ENCODE data around the gene COG3. TPM values are rescaled to one million over a fixed set of nuclear protein-coding genes. Genes with fewer than 3 reads are reported as not detected.

COG3 gene
- total and polyA plus RNA-seq, 2 of the 13 experiments (the other 11 are each of a cell fraction or from before 2014, with no cell fraction given) = 37.8 to 47.5 TPM

GRCh38 chr13:45479661-45480060, 14.9 kb downstream of the COG3 start (continued):
- TF ChIP-seq TFE3 (CRISPR knock-in tag; IDR thresholded peaks at IDR 0.05) (no peak), ZNF790 (CRISPR knock-in tag; IDR thresholded peaks at IDR 0.05; ENCODE audit: borderline replicate concordance) (no peak), ZNF562 (CRISPR knock-in tag; IDR thresholded peaks at IDR 0.05; ENCODE audit: borderline replicate concordance) (no peak), NPAS2 (CRISPR knock-in tag; IDR thresholded peaks at IDR 0.05; ENCODE audit: borderline replicate concordance) (no peak)

GRCh38 chr13:45481688-45482087, 16.9 kb downstream of the COG3 start:
- intact Hi-C loops (cut with micrococcal nuclease; ENCODE audit: unreplicated experiment) (no loop called here), in situ Hi-C loops (cut with HindIII; ENCODE audit: extremely low pct_ligation_motif_present, low pct_unique_long_range_greater_than_20kb) (no loop called here)
- BruUV-seq (replicated peaks) = no TSS peak
- H3K4me2 ChIP-seq (ENCODE audit: low read depth, low read length) = no peak overlapping the region
- 28% methylated on average over 1 of the region's 1 CpG for WGBS (ENCODE audit: low lambda C conversion rate)
- H2AFZ ChIP-seq (ENCODE audit: low read length) = no peak overlapping the region
- no peaks in the 10 kb centered on the region for H3K27me3 ChIP-seq (ENCODE audit: control insufficient read depth in 1 of 2, insufficient read depth in 2 of 2, low read length in 2 of 2)
- ATAC-seq (no peak), FAIRE-seq (no peak), DNase-seq (ENCODE audit: low spot score) (no peak)
- no peak overlapping the region for H3K4me3 ChIP-seq (replicated peaks in 1 of 3; ENCODE audit: insufficient read depth in 1 of 3, low read depth in 2 of 3, low read length in 3 of 3)
- H3K36me3 ChIP-seq (replicated peaks in 1 of 2; ENCODE audit: control insufficient read depth in 1 of 2, insufficient read depth in 2 of 2, low read length in 2 of 2) = peaks cover 6 to 52% of the 10 kb centered on the region in 2 experiments
- H3K79me2 ChIP-seq (ENCODE audit: insufficient read depth, low read length) = peaks cover 4% of the 10 kb centered on the region
- H3K4me1 ChIP-seq (ENCODE audit: insufficient read depth, low read length) = no peaks in the 10 kb centered on the region
- H3K27ac ChIP-seq (ENCODE audit: extremely low read length, insufficient read depth, low read length) = no peak overlapping the region
- CTCF ChIA-PET (ENCODE audit: low intra/inter-chr PET ratio, low total read pairs) = no interaction called here
- no peaks in the 10 kb centered on the region for H3K9me3 ChIP-seq (ENCODE audit: low read length)
- H4K20me1 ChIP-seq (ENCODE audit: insufficient read depth, low read length) = 0 out of 2 replicates have a peak, but pooled peaks cover 3% of the 10 kb centered on the region
- H3K9ac ChIP-seq (ENCODE audit: insufficient read depth, low read depth, low read length) = no peak overlapping the region
- TF ChIP-seq ZNF292 (CRISPR knock-in tag; IDR thresholded peaks at IDR 0.05; ENCODE audit: borderline replicate concordance, low read depth) (no peak), FOXC1 (CRISPR knock-in tag; IDR thresholded peaks at IDR 0.05; ENCODE audit: borderline replicate concordance) (no peak), NFIB (CRISPR knock-in tag; IDR thresholded peaks at IDR 0.05; ENCODE audit: borderline replicate concordance) (no peak), KAT7 (CRISPR knock-in tag; IDR thresholded peaks at IDR 0.05; ENCODE audit: borderline replicate concordance) (no peak), SIX4 (CRISPR knock-in tag; IDR thresholded peaks at IDR 0.05) (no peak), ZNF12 (CRISPR knock-in tag; IDR thresholded peaks at IDR 0.05) (no peak), USF2 (IDR thresholded peaks at IDR 0.05; ENCODE audit: low read depth, low read length) (no peak), USF2 (CRISPR knock-in tag; IDR thresholded peaks at IDR 0.05; ENCODE audit: borderline replicate concordance) (no peak), HNRNPUL1 (IDR thresholded peaks at IDR 0.05; ENCODE audit: low read depth, low read length) (no peak), ZNF577 (CRISPR knock-in tag; IDR thresholded peaks at IDR 0.05; ENCODE audit: borderline replicate concordance, low read depth) (no peak), ZNF331 (CRISPR knock-in tag; IDR thresholded peaks at IDR 0.05) (no peak), ZFP82 (CRISPR knock-in tag; IDR thresholded peaks at IDR 0.05; ENCODE audit: borderline replicate concordance) (no peak)
- TF ChIP-seq, protein P1, sequence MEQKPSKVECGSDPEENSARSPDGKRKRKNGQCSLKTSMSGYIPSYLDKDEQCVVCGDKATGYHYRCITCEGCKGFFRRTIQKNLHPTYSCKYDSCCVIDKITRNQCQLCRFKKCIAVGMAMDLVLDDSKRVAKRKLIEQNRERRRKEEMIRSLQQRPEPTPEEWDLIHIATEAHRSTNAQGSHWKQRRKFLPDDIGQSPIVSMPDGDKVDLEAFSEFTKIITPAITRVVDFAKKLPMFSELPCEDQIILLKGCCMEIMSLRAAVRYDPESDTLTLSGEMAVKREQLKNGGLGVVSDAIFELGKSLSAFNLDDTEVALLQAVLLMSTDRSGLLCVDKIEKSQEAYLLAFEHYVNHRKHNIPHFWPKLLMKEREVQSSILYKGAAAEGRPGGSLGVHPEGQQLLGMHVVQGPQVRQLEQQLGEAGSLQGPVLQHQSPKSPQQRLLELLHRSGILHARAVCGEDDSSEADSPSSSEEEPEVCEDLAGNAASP (CRISPR knock-in tag; IDR thresholded peaks at IDR 0.05; ENCODE audit: borderline replicate concordance) = no peak
- POLR2A ChIA-PET = no interaction called here
